Body of pancreas (tissue), 4 donors: ENCODE measurements around the gene UXS1. TPM values are rescaled to one million over a fixed set of nuclear protein-coding genes. Genes with fewer than 3 reads are reported as not detected.
"Not testable (repeated sequence)": the region's sequence is repeated elsewhere in the genome, so short reads cannot be mapped to it uniquely, and the experiment has no call there.

Experiments used
- ATAC-seq: fragments of 150-250 bp; one replicate; pipeline ENCODE4 v1.9.1; 2016
- DNase-seq, 4 donors: peaks; one replicate each; pipeline ENCODE4 v3.0.0-alpha.2; 2019
- H3K27ac ChIP-seq, 4 donors: fragments of 200-600 bp; sonication (generic); 1 replicate in 3 of 4; 2 replicates in 1 of 4; pipeline versions ENCODE4 v1.5.1 to v1.6.1; 2016 to 2019; ENCODE audit warnings: mild to moderate bottlenecking in 1 of 4, mixed read lengths in 1 of 4, moderate library complexity in 1 of 4
- H3K27me3 ChIP-seq, 2 donors: fragments of 200-600 bp; sonication (generic); one replicate each; pipeline ENCODE4 v1.6.0; 2016; ENCODE audit warnings: mild to moderate bottlenecking in 1 of 2
- H3K36me3 ChIP-seq, 2 donors: fragments of 200-600 bp; sonication (generic); replicated peaks in 1 of 2; 2 replicates each; pipeline ENCODE4 v1.5.1; 2016; ENCODE audit warnings: low read depth in 2 of 2; ENCODE audit not compliant: insufficient read depth in 1 of 2
- H3K4me1 ChIP-seq: fragments of 200-600 bp; sonication (generic); one replicate; pipeline ENCODE4 v1.6.0; 2016
- H3K4me3 ChIP-seq, 2 donors: fragments of 200-600 bp; sonication (generic); 1 replicate in 1 of 2; 2 replicates in 1 of 2; pipeline ENCODE4 v1.5.1; 2016 to 2019
- H3K9me3 ChIP-seq, 3 donors: fragments of 200-600 bp; sonication (generic); 1 replicate in 2 of 3; 2 replicates in 1 of 3; pipeline ENCODE4 v1.5.1; 2016
- POLR2A ChIP-seq, 3 donors: fragments of 450-650 bp; IDR thresholded peaks; one replicate each; pipeline ENCODE4 v1.6.1; 2016; ENCODE audit warnings: antibody characterized with exemption in 3 of 3, mild to moderate bottlenecking in 2 of 3
- WGBS, 2 donors: methylation state at CpG; one replicate each; pipeline ENCODE4 v1.1.5; 2017; 5-methylcytosine and 5-hydroxymethylcytosine counted together
- intact Hi-C: fragments of 100-400 bp; cut with DNase I; formaldehyde crosslinking; loops from one replicate; pipeline ENCODE4 v1.15.1; 2023
- total RNA-seq, 2 donors: library from RNA; depleted of rRNA; stranded (reverse); fragments of >200 nt; gene quantifications; one replicate each; pipeline ENCODE4 v1.1.0, GENCODE V29; 2016
- TF ChIP-seq, protein P1 (sequence below), 7 experiments: fragments of 450-650 bp in 4 of 7; fragments of 200-600 bp in 3 of 7; sonication (generic) in 3 of 7; IDR thresholded peaks; one replicate each; pipeline ENCODE4 v1.5.1; 2016 to 2019; ENCODE audit warnings: antibody characterized with exemption in 7 of 7

The UXS1 gene
- total RNA-seq: 10 to 100 TPM; 15.8 to 33.6 TPM

GRCh38 chr2:106193977-106194778 is at the start of gene UXS1:
Gene UXS1, minus strand, starts transcription at chr2:106194301. Its CDS starts 60 bp downstream, at chr2:106194241.
- Histone ChIP-seq H3K36me3 (no peaks in the 10 kb centered on the region), H3K4me3 (peak within 1 kb of the TSS; percentile 15 to 97), H3K4me1 (peaks cover 13% of the 10 kb centered on the region), H3K27ac (peak within 1 kb of the TSS; percentile 81 to 87 (median 84)), H3K27me3 (no peaks in the 10 kb centered on the region), H3K9me3 (no peaks in the 10 kb centered on the region)
- DNase-seq (peak; percentile 99), ATAC-seq (peak; percentile 97)
- intact Hi-C loops: no loop called here
- TF ChIP-seq, protein P1, sequence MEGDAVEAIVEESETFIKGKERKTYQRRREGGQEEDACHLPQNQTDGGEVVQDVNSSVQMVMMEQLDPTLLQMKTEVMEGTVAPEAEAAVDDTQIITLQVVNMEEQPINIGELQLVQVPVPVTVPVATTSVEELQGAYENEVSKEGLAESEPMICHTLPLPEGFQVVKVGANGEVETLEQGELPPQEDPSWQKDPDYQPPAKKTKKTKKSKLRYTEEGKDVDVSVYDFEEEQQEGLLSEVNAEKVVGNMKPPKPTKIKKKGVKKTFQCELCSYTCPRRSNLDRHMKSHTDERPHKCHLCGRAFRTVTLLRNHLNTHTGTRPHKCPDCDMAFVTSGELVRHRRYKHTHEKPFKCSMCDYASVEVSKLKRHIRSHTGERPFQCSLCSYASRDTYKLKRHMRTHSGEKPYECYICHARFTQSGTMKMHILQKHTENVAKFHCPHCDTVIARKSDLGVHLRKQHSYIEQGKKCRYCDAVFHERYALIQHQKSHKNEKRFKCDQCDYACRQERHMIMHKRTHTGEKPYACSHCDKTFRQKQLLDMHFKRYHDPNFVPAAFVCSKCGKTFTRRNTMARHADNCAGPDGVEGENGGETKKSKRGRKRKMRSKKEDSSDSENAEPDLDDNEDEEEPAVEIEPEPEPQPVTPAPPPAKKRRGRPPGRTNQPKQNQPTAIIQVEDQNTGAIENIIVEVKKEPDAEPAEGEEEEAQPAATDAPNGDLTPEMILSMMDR (IDR thresholded peaks at IDR 0.05): no peak
- TF ChIP-seq POLR2A (IDR thresholded peaks at IDR 0.05): peak; percentile 64 to 76 (median 71)
- WGBS, 2 donors: 0 to 1% methylated on average over 13 to 69 of the region's 93 CpGs

DNA sequence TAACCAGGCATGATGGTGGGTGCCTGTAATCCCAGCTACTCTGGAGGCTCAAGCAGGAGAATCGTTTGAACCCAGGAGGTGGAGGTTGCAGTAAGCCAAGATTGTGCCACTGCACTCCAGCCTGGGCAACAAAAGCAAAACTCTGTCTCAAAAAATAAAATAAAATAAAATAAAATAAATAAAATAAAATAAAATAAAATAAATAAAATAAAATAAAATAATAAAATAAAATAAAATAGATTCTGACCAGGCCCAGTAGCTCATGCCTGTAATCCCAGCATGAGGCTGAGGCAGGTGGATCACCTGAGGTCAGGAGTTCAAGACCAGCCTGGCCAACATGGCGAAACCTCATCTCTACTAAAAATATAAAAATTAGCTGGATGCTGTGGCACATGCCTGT is 45.4 kb upstream of the UXS1 start:
- DNase-seq, intact Hi-C loops, H3K9me3 ChIP-seq, H3K4me3 ChIP-seq, H3K36me3 ChIP-seq, ATAC-seq, H3K27ac ChIP-seq, H3K27me3 ChIP-seq, H3K4me1 ChIP-seq: not testable (repeated sequence)
- 70 to 88% methylated on average over 2 of the region's 2 CpGs for WGBS, 2 donors

- H3K4me3 ChIP-seq, H3K9me3 ChIP-seq, H3K36me3 ChIP-seq, H3K27ac ChIP-seq, H3K27me3 ChIP-seq, DNase-seq, intact Hi-C loops, H3K4me1 ChIP-seq, ATAC-seq: not testable (repeated sequence)
- 83 to 84% methylated on average over 4 of the region's 4 CpGs for WGBS, 2 donors
Observed at GRCh38 chr2:106235392-106235791, 41.3 kb upstream of the UXS1 start.

DNA sequence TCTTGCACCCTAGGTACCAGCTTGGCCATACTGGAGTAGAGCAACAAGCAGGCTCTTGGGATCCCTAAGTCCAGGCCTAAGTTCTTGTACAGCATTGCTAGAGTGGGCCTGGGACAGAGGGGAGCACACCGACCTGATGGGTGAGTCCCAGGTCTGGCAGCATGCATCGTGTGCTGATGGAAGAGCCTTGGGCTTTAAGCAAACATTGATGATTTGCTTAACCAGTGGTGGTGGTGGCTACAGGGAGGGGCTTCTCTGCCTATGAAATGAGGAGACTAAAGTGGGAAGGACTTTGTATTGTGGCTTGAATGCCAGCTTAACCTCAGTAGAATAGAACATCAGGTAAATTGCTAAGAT is 39.2 kb upstream of the UXS1 start:
- no peaks in the 10 kb centered on the region for H3K36me3 ChIP-seq
- no peaks in the 10 kb centered on the region for H3K27me3 ChIP-seq
- no peak overlapping the region for H3K4me3 ChIP-seq
- H3K27ac ChIP-seq: no peak overlapping the region
- no peak for ATAC-seq
- no peak for DNase-seq
- intact Hi-C loops: no loop called here
- TF ChIP-seq, protein P1 (IDR thresholded peaks at IDR 0.05): no peak
- TF ChIP-seq POLR2A (IDR thresholded peaks at IDR 0.05): no peak
- no peaks in the 10 kb centered on the region for H3K9me3 ChIP-seq
- H3K4me1 ChIP-seq: no peaks in the 10 kb centered on the region
- WGBS, 2 donors: 41 to 49% methylated on average over 2 of the region's 2 CpGs

DNA sequence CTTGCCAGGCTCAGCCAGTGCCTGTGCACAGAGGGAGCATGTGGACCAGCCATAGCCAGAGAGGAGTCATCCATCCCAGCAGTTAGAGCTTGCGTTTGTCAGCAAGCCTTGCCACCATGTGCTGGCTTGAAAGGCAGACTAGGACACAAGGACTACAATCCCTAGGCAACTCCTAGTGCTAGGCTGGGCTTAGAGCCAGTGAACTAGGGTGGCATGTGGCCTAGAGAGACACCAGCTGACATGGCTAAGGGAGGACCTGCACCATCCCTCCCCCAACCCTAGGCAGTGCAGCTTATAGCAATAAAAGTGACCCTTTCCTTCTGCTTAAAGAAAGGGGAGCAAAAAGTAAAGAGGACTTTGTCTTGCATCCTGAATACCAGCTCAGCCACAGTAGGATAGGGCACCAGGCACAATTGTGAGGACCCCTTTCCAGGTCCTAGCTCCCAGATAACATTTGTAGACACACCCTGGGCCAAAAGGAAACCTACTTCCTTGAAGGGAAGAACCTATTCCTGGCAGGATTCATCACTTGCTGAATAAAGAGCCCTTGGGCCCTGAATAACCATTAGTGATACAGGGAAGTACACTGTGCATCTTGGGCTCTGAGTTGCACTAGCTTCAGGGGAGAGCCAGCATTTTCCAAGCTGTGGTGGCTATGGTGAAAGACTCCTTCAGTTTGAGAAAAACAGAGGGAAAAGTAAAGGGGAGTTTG is 38.7 kb upstream of the UXS1 start:
- intact Hi-C loops: no loop called here
- Histone ChIP-seq H3K27me3 (no peaks in the 10 kb centered on the region), H3K27ac (no peak overlapping the region), H3K9me3 (no peaks in the 10 kb centered on the region), H3K4me3 (no peak overlapping the region), H3K4me1 (no peaks in the 10 kb centered on the region), H3K36me3 (no peaks in the 10 kb centered on the region)
- TF ChIP-seq, protein P1 (IDR thresholded peaks at IDR 0.05): no peak
- TF ChIP-seq POLR2A (IDR thresholded peaks at IDR 0.05): no peak
- no peak for DNase-seq
- no peak for ATAC-seq
- 67% methylated on average over 1 of the region's 1 CpG; no CpG with 5 or more reads in 1 of the 2 donors for WGBS, 2 donors
